ENCODE results near the gene CCDC188. TPM values are rescaled to one million over a fixed set of nuclear protein-coding genes. Genes with fewer than 3 reads are reported as not detected.

CCDC188 gene
- total RNA-seq, 1 experiment from 2014 or later = not detected

DNA sequence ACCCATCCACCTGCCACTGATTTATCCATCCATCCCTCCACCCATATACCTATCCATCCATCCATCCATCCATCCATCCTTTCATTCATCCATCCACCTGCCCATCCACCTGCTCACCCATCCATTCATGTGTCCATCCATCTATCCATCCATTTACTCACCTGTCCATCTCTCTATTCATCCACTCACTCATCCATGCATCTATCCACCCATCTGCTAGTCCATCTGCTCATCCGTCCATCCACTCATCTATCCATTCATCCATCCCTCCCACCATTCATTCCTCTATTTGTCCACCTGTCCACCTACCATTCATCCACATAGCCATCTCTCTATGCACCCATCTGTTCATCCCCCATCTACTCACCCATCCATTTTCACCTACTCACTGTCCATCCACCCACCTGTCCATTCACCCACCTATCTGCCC lies 48.6 kb upstream of the CCDC188 start:
- H3K4me2 ChIP-seq (ENCODE audit: insufficient read depth, insufficient read length, low read length) = no peak overlapping the region
- H2AFZ ChIP-seq (ENCODE audit: low read length) = no peak overlapping the region
- no peak overlapping the region for H3K23ac ChIP-seq (ENCODE audit: insufficient read length, low read depth, low read length)
- WGBS (ENCODE audit: extremely low coverage, insufficient read length, low lambda C conversion rate) = no CpG with 5 or more reads among the region's 1 CpG
- no peak overlapping the region for H2BK20ac ChIP-seq (ENCODE audit: low read depth, low read length, poor library complexity, severe bottlenecking)
- no peak overlapping the region for H2BK15ac ChIP-seq (ENCODE audit: low read depth, low read length)
- Mint-ChIP-seq H3K27me3 (ENCODE audit: low read depth) (peaks cover 2% of the 10 kb centered on the region), H3K36me3 (ENCODE audit: insufficient read depth in 1 of 3, low read depth in 3 of 3) (no peaks in the 10 kb centered on the region), H3K27ac (no peak overlapping the region), H3K9me3 (no peaks in the 10 kb centered on the region), H3K4me1 (peaks cover 14 to 23% of the 10 kb centered on the region in 2 experiments), H3K4me3 (no peak overlapping the region)
- DNase-seq = no peak
- H2BK120ac ChIP-seq (ENCODE audit: low read depth, low read length, poor library complexity, severe bottlenecking) = no peak overlapping the region
- H3T11ph ChIP-seq (ENCODE audit: low read length) = no peak overlapping the region
- H3K9me3 ChIP-seq (ENCODE audit: control insufficient read depth, low read depth, low read length) = no peaks in the 10 kb centered on the region
- no peaks in the 10 kb centered on the region; the same call in 1 of the 2 replicates for H3K4me1 ChIP-seq (ENCODE audit: insufficient read depth, low read length)
- H3K18ac ChIP-seq (ENCODE audit: insufficient read length, low read depth, low read length) = no peak overlapping the region
- H4K91ac ChIP-seq (ENCODE audit: insufficient read length, low read depth, low read length) = no peak overlapping the region
- TF ChIP-seq, protein P1, sequence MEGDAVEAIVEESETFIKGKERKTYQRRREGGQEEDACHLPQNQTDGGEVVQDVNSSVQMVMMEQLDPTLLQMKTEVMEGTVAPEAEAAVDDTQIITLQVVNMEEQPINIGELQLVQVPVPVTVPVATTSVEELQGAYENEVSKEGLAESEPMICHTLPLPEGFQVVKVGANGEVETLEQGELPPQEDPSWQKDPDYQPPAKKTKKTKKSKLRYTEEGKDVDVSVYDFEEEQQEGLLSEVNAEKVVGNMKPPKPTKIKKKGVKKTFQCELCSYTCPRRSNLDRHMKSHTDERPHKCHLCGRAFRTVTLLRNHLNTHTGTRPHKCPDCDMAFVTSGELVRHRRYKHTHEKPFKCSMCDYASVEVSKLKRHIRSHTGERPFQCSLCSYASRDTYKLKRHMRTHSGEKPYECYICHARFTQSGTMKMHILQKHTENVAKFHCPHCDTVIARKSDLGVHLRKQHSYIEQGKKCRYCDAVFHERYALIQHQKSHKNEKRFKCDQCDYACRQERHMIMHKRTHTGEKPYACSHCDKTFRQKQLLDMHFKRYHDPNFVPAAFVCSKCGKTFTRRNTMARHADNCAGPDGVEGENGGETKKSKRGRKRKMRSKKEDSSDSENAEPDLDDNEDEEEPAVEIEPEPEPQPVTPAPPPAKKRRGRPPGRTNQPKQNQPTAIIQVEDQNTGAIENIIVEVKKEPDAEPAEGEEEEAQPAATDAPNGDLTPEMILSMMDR (conservative IDR thresholded peaks at IDR 0.05) = no peak
- H2BK5ac ChIP-seq (ENCODE audit: insufficient read length, low read length) = no peak overlapping the region
- H3K27me3 ChIP-seq (ENCODE audit: insufficient read depth, low read length) = no peaks in the 10 kb centered on the region
- H3K4ac ChIP-seq (ENCODE audit: low read depth, low read length) = no peak overlapping the region
- H2BK12ac ChIP-seq (ENCODE audit: insufficient read length, low read depth, low read length) = no peak overlapping the region
- no peak overlapping the region for H4K8ac ChIP-seq (replicated peaks; ENCODE audit: insufficient read length, low read depth, low read length)
- no peak overlapping the region for H3K14ac ChIP-seq (ENCODE audit: insufficient read depth, low read length)
- H3K23me2 ChIP-seq (ENCODE audit: insufficient read length, low read depth, low read length, poor library complexity, severe bottlenecking) = no peaks in the 10 kb centered on the region
- no peaks in the 10 kb centered on the region for H3K79me2 ChIP-seq (ENCODE audit: insufficient read depth, low read length)
- H4K20me1 ChIP-seq (ENCODE audit: control insufficient read depth, insufficient read depth, insufficient read length) = no peaks in the 10 kb centered on the region
- H3K27ac ChIP-seq (ENCODE audit: insufficient read length, low read depth, low read length) = no peak overlapping the region
- H3K9ac ChIP-seq (ENCODE audit: extremely low read depth, insufficient read length, low read length) = no peak overlapping the region
- H2AK5ac ChIP-seq (ENCODE audit: insufficient read length, low read length) = no peak overlapping the region
- no peak overlapping the region for H4K5ac ChIP-seq (ENCODE audit: insufficient read length, low read depth, low read length)
- H3K56ac ChIP-seq (ENCODE audit: insufficient read length, low read depth, low read length) = no peak overlapping the region
- no peaks in the 10 kb centered on the region for H3K79me1 ChIP-seq (ENCODE audit: insufficient read depth, low read depth, low read length, poor library complexity, severe bottlenecking)

Data from H9 (cell line).